Gastroesophageal sphincter (tissue), 3 donors: Measurements from ENCODE around the gene ELMO3.

Experiments
- CTCF ChIP-seq, 4 experiments: fragments of 200-600 bp in 2 of 4; fragments of 450-650 bp in 2 of 4; sonication (generic) in 1 of 4; IDR thresholded peaks; one replicate each; pipeline ENCODE4 v1.5.1; 2017 to 2019; ENCODE audit warnings: antibody characterized with exemption in 4 of 4, mild to moderate bottlenecking in 2 of 4, moderate library complexity in 2 of 4
- EP300 ChIP-seq: sonication (generic); formaldehyde crosslinking; IDR thresholded peaks from one replicate; pipeline ENCODE4 v1.6.1; 2017; ENCODE audit warnings: antibody characterized with exemption, mild to moderate bottlenecking
- POLR2A ChIP-seq, 2 donors: fragments of 450-650 bp; IDR thresholded peaks; one replicate each; pipeline ENCODE4 v1.6.1; 2017; ENCODE audit warnings: antibody characterized with exemption in 2 of 2, mild to moderate bottlenecking in 2 of 2, moderate library complexity in 1 of 2
- POLR2AphosphoS5 ChIP-seq: sonication (generic); formaldehyde crosslinking; IDR thresholded peaks from one replicate; pipeline ENCODE4 v1.6.1; 2017; ENCODE audit warnings: antibody characterized with exemption

- no peak for TF ChIP-seq POLR2A (IDR thresholded peaks at IDR 0.05)
- no peak for TF ChIP-seq CTCF (IDR thresholded peaks at IDR 0.05)
- TF ChIP-seq EP300 = no peak
- no peak for TF ChIP-seq POLR2AphosphoS5
Observed at GRCh38 chr16:67234180-67234597, 35.3 kb downstream of the ELMO3 start.
